Stimulated activated CD4-positive, alpha-beta T cell treated with anti-CD3 and anti-CD28 coated beads, Interleukin-1b, Interleukin-23, amount 100 ng/mL, for 24 hours (primary cell): ENCODE results near the gene ETFB.
"Not testable (repeated sequence)": the region's sequence is repeated elsewhere in the genome, so short reads cannot be mapped to it uniquely, and the experiment has no call there.

Source experiments
- DNase-seq, 4 experiments: peaks; one replicate each; pipeline ENCODE4 v3.0.0-alpha.2; 2020; ENCODE audit warnings: low read depth in 4 of 4, low spot score in 1 of 4

The ETFB gene

GRCh38 chr19:51365965-51366388 lies at the start of gene ETFB:
Gene ETFB (minus strand): TSS chr19:51366388. CDS start chr19:51366326, 62 bp downstream.
- DNase-seq = no peak

GRCh38 chr19:51415187-51415586 lies 49.0 kb upstream of the ETFB start:
- no peak for DNase-seq

GRCh38 chr19:51410950-51411748 lies 45.0 kb upstream of the ETFB start:
- DNase-seq = no peak

GRCh38 chr19:51407511-51408131 lies 41.4 kb upstream of the ETFB start:
- no peak for DNase-seq

GRCh38 chr19:51402117-51402516 lies 35.9 kb upstream of the ETFB start:
- no peak for DNase-seq

GRCh38 chr19:51399936-51400335 lies 33.7 kb upstream of the ETFB start:
- not testable (repeated sequence) for DNase-seq

- no peak for DNase-seq
These were observed 33.0 kb upstream of the ETFB start for GRCh38 chr19:51399231-51399630.

- DNase-seq = no peak
These were observed 32.0 kb upstream of the ETFB start for GRCh38 chr19:51398096-51398704.

GRCh38 chr19:51397453-51397852 lies 31.3 kb upstream of the ETFB start:
- DNase-seq = not testable (repeated sequence)

- no peak for DNase-seq
These were observed 30.0 kb upstream of the ETFB start for GRCh38 chr19:51396175-51396574.

GRCh38 chr19:51394050-51394836 lies 28.1 kb upstream of the ETFB start:
- peak; percentile 65 to 91 (median 74) for DNase-seq

GRCh38 chr19:51392701-51393100 lies 26.5 kb upstream of the ETFB start:
- no peak for DNase-seq

- DNase-seq = no peak
These were observed 25.0 kb upstream of the ETFB start for GRCh38 chr19:51391073-51391611.

- DNase-seq = no peak
These were observed 23.0 kb upstream of the ETFB start for GRCh38 chr19:51389143-51389542.

- no peak for DNase-seq
These were observed 21.8 kb upstream of the ETFB start, which contains the start of gene LIM2 for GRCh38 chr19:51387924-51388389. Gene LIM2 (minus strand): TSS chr19:51387974. CDS start chr19:51387443, 531 bp downstream.

- DNase-seq = no peak
These were observed 20.8 kb upstream of the ETFB start for GRCh38 chr19:51386882-51387520.

- DNase-seq = no peak
These were observed 15.8 kb upstream of the ETFB start for GRCh38 chr19:51382004-51382403.

GRCh38 chr19:51380379-51380778 lies 14.2 kb upstream of the ETFB start:
- no peak for DNase-seq

- DNase-seq = no peak
These were observed 11.2 kb upstream of the ETFB start for GRCh38 chr19:51377422-51377821.

- peak in 1 of 4 experiments; percentile 61 for DNase-seq
These were observed 9.5 kb upstream of the ETFB start for GRCh38 chr19:51375504-51376221.
